Effector CD4-positive, alpha-beta T cell (primary cell): ENCODE measurements around the gene PMVK.

ENCODE experiments used
- DNase-seq: peaks from one replicate; pipeline ENCODE4 v3.0.0-alpha.2; 2020

Gene PMVK

DNA sequence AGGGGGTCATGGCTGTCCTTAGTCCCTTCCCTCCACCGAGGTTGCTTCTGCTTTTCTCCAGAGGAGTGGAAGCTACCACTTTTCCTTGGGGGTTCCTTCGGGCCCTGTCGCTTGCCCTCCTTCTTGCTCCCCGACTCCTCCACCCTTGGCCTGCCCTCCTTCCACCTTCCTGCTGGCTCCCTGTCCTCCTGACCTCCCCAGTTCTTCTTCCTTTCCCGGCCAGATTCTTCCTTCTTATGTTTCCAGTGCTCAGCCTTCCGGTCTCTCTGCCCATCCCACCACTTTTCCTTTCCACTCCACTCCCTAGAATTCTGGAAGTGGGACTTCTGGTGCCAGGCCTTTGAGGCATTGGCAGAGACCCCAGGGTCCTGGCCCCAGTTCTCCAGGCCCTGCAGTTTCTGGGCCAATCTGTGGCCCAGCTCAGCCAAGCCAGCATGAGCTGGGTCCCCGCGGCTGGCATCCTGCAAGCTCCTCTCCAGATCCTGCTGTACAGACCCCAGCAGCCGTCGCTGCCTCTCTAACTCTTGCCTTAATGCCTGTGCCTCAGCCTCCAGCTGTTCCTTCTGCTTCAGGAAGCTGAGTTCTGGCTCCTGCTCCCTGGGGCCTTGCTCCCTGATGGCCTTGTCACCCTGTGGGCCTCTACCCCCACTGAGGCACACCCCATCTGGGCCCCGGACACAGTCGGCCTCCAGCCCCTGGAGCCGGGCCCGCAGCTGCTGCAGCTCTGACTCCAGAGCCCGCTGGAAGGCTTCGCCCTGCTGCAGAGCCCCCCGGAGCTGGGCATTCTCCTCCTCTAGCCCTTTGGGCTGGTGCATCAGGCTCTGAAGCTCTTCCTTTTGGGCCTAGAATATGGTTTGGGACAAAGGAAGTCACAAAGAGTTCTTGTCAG, 9.7 kb upstream of the PMVK start:
- no peak for DNase-seq

DNA sequence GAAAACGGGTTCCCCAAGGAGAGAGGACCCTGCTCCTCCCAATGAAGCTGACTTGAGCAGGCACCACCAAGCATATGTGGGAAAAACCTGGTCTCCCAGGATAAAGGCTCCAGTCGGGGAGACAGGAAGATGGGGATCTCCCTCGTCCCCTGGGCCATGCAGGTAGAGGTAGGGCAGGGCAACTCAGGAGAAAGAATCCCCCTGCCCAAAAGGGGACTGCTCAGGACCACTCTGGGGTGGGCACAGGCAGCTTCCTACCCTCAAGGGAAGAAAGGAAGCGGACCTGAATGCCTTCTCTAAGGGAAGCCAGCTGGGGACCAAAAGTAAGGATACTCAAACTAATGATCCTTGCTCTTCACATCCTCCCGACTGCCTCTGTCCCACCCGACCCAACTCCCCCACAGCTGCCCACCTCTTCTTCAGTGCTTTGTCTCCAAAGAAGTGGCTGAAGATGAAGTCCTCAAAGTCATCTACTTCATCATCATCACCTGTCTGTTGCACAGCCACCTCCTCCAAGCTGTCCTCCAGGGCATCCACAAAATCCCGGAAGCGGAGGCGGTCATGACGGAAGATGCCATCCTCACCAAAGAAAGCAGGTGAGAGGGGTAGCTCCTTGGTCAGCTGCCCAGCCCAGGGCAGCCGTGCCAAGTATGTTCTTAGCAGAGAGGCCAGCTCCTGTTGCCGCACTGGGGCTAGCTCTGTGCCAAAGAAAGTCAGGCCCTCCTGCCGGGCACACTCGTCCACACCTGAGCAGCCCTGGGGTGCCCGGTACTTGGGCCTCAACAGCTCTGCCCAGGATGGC, 8.8 kb upstream of the PMVK start:
- DNase-seq, result no peak

DNA sequence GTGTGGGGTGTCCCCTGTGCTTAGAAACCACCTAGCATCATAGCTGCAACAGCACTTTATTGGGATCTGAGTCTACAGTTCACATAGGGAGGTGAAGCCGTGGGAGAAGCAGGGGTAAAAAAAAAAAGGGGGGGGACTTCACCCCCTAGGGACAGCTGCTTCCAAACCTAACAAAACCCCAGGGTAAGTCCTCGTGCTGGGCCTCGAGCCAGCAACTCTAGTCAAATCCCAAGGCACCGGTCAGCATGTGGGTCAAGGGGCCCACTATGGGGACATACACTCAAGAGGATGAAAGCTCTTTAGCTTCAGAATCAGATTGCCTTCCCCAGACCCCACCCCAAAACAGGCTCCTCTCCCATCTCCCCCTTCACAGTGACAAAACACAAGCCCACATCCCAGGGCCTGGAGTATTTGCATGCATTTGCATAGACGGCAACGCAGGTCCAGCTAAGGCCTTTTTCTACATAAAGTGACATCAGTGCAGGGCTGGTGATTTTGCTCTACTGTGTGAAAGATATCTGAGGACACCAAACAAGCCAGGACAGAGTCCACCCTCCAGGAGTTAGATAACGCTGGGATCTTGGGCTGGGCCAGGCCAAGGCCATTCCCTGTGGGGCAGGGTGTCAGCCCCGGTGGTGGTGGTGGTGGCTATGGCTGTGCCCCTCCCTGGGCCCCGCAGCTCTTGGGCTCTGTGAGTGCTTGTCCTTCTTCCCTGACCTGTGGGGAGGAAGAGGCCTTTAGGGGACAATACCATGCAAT, 8.1 kb upstream of the PMVK start:
- no peak for DNase-seq

- no peak for DNase-seq
Observed at GRCh38 chr1:154943649-154944400, 7.3 kb upstream of the PMVK start.

DNA sequence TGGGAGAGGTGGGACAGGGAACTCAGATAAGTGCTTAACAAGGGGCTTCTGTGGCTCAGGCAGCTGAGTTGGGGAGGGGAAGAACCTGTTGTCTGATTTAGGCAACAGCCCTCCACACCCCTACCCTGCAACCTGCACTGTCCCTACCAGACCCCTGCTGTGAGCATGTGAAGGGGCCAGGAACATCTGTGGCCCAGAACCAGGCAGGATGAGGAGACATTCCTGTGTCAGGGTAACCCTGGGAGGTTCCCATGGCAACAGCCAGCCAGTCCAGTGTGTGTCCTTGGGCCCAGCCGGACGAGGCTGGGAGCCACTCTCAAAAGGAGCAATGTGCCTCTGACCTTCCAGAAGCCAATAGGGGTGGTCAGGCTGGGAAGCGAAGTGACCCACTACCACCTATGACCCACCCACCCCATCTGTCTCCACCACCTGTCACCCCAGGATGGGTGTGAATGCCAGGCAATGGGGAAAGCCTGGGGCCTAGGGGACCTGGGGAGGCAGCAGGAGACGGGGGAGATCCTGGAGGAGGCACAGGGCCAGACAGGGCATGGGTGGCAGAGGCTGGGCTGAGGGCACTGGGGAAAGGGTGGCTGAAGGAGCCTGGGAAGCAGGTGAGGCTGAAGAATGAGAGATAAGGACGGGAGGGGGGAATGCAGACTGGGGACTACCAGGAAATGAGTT, 5.0 kb upstream of the PMVK start:
- DNase-seq, result no peak

- DNase-seq, result no peak
Observed at GRCh38 chr1:154940651-154941194, 4.2 kb upstream of the PMVK start.

DNA sequence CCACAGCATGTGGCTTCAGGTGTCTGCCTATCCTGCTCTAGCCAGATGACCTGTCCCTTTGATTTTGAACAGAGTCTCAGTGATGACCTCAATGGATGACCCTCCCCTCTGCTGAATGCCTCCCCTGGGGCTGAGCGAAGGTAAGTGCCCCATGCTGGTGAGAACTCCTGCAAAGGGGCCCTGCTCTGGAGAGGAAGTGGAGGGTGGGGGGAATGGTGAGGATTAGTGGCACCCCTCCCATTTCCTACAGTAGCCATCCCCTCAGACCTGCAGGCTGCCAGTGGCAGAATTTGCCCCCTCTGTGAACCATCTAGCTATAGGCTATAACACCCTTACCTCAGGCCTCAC, 3.7 kb upstream of the PMVK start:
- no peak for DNase-seq

- DNase-seq, result no peak
Observed at GRCh38 chr1:154938604-154939399, 2.3 kb upstream of the PMVK start.

DNA sequence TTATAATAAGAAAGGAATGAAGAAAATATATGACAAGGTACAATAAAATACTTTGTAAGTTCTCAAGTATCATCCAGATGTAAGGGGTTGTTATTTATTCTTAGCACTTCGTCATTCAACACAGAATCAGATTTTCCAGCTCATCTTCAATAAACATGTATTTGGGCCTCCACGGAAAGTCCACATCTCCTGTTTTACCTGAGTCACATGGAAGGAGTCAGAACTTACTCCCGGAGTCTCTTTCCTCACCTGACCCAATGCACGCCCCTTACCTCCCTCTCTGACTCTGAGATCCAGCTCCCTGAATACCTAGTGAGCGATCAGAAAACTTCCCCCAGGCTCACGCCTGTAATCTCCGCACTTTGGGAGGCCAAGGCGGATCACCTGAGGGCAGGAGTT, 1.5 kb upstream of the PMVK start:
- DNase-seq, result no peak

DNA sequence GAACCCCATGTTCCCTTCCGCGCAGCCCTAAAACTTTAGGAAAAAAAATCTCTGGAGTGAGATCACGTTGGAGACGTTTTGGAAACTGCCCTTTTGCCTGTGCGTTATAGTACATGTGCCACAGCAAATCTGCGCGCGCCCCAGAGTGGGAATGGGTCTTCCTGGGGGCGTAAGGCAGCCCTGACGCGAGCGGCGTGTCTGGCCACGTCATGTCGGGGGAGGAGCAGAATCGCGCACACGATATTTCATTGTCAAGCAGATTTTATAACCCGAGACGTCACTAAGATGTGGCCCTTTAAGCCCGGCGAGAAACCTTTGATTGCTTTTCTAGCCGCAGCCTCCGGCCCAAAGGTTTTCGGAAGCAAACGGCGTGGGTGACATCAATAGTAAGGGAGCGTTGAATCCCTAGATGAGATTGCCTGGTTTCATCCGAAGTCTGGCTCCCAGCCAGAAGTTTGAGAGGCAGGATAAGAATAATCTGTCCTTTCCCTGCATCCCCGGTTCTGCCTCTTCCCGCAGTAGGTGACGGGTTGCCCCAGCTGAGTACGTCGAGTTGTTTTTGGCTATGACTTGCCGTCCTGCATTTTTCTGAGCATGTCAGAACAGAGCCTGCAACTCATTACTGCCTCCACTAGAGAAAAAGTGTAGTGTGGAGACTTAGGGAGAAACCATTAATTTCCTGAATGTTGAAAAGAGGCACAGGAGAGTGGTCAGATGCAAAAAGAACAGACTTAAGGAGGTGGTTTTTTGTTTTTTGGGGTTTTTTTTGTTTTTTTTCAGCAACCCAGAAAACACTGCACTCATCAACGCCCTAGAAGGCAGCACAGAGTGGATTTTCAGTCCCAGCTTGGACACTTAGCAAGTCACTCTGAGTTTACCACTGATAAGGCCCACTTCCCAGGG, 817 bp upstream of the PMVK start:
- DNase-seq, result peak; percentile 90

DNA sequence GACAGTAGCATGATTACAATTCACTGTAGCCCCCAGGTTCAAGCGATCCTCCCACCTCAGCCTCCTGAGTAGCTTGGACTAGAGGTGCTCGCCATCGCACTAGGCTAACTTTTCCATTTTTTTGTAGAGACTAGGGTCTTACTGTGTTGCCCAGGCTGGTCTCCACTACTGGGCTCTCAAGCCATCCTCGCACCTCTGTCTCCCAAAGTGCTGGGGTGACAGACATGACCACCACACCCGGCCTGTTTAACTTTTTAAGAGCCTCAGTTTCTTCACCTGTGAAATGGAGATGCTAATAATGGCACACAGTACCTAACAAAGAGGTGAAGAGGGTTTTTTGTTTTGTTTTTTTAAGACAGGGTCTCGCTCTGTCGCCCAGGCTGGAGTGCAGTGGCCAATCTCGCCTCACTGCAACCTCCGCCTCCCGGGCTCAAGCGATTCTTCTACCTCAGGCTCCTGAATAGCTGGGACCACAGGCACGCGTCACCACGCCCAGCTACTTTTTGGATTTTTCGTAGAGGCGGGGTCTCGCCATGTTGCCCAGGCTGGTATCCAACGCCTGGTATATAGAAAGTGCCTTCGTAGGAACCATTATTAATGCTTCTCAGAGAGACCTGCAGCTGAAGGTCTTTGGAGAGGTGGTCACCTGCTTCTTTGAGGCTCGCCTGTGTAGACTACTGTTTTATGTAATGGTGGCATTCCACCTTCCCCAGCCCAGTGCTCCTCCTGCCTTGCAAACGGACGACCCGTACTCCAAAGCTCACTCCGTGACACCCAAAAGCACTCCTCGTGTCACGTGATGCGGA, 567 bp downstream of the PMVK start:
- no peak for DNase-seq

DNA sequence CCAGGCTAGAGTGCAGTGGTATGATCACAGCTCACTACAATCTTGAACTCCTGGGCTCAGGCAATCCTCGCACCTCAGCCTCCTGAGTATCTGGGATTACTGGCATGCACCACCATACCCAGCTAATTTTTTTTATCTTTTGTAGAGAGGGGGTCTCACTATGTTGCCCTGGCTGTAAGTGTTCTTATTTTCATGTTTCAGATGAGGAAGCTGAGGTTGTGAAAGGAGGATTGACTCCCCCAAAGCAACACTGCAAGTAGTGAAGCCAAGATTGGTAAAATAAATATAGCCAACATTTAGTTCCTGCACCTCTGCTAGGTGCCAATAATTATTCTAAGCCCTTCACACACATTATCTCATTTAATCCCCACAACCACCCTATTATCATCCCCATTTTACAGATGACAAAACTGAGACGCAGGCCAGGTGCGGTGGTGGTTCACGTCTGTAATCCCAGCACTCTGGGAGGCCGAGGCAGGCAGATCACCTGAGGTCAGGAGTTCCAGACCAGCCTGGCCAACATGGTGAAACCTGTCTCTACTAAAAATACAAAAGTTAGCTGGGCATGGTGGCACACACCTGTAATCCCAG, 2.1 kb downstream of the PMVK start:
- DNase-seq, result no peak

GRCh38 chr1:154931940-154932487, 4.5 kb downstream of the PMVK start:
- DNase-seq, result no peak

- no peak for DNase-seq
Observed at GRCh38 chr1:154926201-154926600, 10.3 kb downstream of the PMVK start.

- no peak for DNase-seq
Observed at GRCh38 chr1:154925335-154926170, 11.0 kb downstream of the PMVK start.

GRCh38 chr1:154923695-154924094, 12.8 kb downstream of the PMVK start:
- no peak for DNase-seq

GRCh38 chr1:154913273-154913672, 23.2 kb downstream of the PMVK start:
- no peak for DNase-seq
